Stomach (tissue), 4 donors: Measurements from ENCODE around the gene ARID1B.

Experiments
- CTCF ChIP-seq, 7 experiments: fragments of 450-650 bp in 4 of 7; fragments of 200-600 bp in 3 of 7; sonication (generic) in 3 of 7; IDR thresholded peaks; one replicate each; pipeline ENCODE4 v1.5.1; 2016 to 2019; ENCODE audit warnings: antibody characterized with exemption in 7 of 7, control low read depth in 2 of 7, mild to moderate bottlenecking in 1 of 7
- POLR2A ChIP-seq, 4 donors: fragments of 450-650 bp; IDR thresholded peaks; one replicate each; pipeline ENCODE4 v1.6.1; 2016; ENCODE audit warnings: antibody characterized with exemption in 4 of 4, control low read depth in 2 of 4, mild to moderate bottlenecking in 1 of 4, moderate library complexity in 1 of 4
- POLR2AphosphoS5 ChIP-seq, 3 donors: sonication (generic); formaldehyde crosslinking; IDR thresholded peaks; one replicate each; pipeline ENCODE4 v1.6.1; 2016; ENCODE audit warnings: antibody characterized with exemption in 3 of 3

DNA sequence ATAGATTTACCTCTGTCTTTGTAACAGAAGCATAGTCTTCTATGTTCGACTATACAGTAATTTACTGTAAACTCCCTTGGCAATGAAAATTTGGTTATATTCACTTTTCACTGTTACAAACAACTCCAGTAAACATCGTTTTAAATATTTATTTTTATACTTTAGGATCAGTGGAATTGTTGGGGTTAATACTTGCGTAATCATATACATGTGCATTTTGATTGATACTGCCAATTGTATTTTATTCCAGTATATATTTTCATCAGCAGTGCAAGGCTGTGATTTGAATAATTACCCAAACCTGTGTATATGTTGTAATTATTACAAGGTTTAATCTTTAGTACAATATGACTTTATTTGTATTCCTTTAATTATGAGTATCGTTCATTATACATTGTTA is 255.7 kb downstream of the ARID1B start:
- TF ChIP-seq CTCF (IDR thresholded peaks at IDR 0.05) (no peak), POLR2A (IDR thresholded peaks at IDR 0.05) (no peak), POLR2AphosphoS5 (IDR thresholded peaks at IDR 0.05) (no peak)
